GM21737 (cell line): Measurements from ENCODE around the gene RAP1GDS1.
A peak's percentile ranks its signal among the peaks of the same experiment; 100 is the strongest.
"Not testable (repeated sequence)": the region's sequence is repeated elsewhere in the genome, so short reads cannot be mapped to it uniquely, and the experiment has no call there.

Experiments used
- ATAC-seq: cut with Tn5 transposase; IDR thresholded peaks from one replicate; pipeline ENCODE4 v1.9.1; 2021; ENCODE audit warnings: mild to moderate bottlenecking, moderate library complexity; ENCODE audit not compliant: unreplicated experiment

The RAP1GDS1 gene

GRCh38 chr4:98479590-98479989, 218.4 kb downstream of the RAP1GDS1 start:
- not testable (repeated sequence) for ATAC-seq

DNA sequence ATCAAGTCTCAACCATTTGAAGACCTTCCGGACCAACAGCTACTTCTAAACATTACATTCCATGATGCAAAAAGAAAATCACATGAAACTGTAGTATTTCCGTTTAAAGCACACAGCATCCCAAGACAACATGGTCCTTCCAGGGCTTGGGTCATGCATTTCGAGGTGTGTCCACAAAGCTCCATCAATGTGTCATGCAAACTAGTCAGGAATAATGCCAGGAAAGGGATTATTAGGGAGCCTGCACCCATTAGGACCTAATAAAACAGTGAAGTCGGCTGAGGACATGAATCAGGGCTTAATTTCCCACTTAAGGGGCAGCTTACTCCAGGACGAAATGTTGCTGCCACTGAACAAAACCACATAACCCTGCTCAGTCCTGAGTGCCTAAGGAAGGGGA, 219.4 kb downstream of the RAP1GDS1 start:
- no peak for ATAC-seq

- no peak for ATAC-seq
Observed at GRCh38 chr4:98481167-98481566, 220.0 kb downstream of the RAP1GDS1 start.

DNA sequence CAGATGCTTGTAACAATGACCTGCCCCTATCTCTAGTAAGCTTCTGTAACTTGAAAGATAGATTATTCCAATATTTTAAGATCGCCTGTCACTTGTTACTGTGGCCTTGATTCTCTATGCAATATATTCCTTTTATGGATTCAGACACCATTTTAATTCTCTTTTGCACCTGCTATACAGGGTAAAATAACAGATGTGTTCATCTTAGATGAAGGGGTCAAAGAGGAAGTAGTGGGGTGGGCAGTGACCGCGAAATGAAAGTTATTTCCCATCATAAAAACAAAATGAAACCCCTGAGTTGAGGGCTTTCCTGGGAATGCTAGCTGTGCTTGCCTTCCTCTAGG, 221.3 kb downstream of the RAP1GDS1 start:
- ATAC-seq, result peak; percentile 9

GRCh38 chr4:98482847-98483806, 221.9 kb downstream of the RAP1GDS1 start:
- peak; percentile 80 for ATAC-seq

DNA sequence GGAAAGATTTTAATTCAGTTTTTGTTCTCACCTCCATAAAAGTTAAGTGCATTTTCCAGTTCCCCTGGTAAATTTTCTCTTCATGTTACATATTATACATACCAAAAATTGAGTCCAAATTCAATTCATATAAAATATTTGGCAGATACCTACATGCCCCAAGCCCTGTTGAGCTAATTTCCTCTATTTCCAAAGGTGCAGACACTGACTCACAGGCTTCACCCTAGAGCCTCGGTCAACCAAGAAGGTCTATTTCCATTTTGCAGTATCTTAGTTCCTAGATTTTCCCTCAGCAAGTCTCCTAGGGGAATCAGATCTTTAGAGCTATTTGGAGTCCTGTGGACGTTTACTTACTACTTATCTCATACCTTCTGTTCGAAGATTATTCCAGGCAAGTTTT, 222.8 kb downstream of the RAP1GDS1 start:
- no peak for ATAC-seq

GRCh38 chr4:98485816-98486345, 224.7 kb downstream of the RAP1GDS1 start:
- ATAC-seq, result no peak

DNA sequence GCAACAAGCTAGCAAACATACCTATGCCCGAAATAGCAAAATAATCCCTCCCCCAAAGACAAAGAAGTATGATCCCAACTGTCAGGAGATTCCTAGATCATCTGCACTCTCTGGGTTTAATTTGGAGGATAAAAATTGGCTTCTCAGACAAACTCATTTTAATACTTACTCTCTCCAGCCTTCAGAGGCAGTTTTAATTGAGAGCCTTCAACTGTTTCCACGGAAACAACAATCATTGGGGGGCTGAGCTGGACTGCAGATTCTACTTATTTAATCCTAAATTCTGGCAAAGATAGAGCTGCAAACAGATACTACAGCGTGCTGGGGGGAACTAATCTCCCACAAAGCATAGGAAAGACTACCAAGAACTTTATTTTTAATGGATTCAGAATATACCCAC, 229.1 kb downstream of the RAP1GDS1 start:
- ATAC-seq, result no peak

DNA sequence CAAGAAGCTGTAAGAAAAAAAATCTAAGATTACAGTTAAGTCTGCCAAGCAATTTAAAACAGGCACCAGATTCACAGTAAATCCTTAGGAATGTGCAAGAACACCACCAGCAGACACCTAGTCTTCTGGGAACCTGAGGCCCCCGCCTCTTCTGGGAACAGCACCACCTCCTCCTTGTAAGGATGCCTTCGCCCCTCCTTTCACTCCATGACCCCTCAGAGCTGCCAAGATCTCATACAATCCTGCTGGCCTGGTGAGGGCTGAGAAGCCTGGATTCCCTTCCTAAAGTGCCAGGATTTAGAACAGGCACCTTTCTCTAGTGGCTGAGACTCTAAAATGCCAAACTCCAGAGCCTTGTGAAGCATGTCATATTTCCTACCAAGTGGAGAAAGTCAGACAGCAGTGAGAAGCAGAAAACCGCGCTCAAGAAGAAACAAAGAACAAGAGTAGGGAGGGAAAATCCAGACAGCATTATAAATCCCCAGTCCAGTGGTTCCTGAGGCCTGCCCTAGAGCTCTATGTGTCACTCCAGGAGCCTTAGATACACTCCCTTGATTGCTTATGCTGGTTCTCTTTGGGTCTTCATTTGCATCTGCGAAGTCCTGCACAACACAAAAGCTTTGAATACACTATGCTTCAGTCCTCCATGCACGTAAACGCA, 230.8 kb downstream of the RAP1GDS1 start:
- no peak for ATAC-seq

DNA sequence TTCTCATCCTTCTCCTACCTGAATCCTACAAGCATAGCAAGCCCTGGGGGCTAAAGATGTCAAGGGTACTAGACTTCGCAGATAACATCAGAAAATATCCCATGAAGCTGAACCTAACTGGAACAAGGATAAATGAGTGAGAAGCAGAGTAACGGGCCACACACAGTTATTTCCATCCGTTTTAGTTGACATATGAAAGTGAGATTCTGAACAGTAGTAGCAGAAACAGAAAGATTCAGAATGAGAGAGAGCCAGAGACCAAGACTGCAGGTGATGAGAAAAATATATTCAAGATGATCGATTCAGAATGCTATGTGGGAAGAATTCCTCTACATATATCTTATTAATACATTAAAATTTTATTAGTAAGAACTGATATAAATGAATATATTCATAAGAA, 232.1 kb downstream of the RAP1GDS1 start:
- no peak for ATAC-seq
